Mucosa of stomach (tissue), 1 donor: ENCODE results near the gene ARHGAP21.
"Not testable (repeated sequence)": the region's sequence is repeated elsewhere in the genome, so short reads cannot be mapped to it uniquely, and the experiment has no call there.

Experiments
- H3K27me3 ChIP-seq: one replicate; pipeline ENCODE4 v1.7.0; 2013; ENCODE audit warnings: mild to moderate bottlenecking, low read length; ENCODE audit not compliant: control insufficient read depth, insufficient read depth
- H3K36me3 ChIP-seq: one replicate; pipeline ENCODE4 v1.7.0; 2013; ENCODE audit warnings: low read length; ENCODE audit not compliant: control insufficient read depth, insufficient read depth
- H3K4me1 ChIP-seq: one replicate; pipeline ENCODE4 v1.7.0; 2013; ENCODE audit warnings: mild to moderate bottlenecking, low read length; ENCODE audit not compliant: control insufficient read depth, insufficient read depth
- H3K4me3 ChIP-seq: one replicate; pipeline ENCODE4 v1.7.0; 2013; ENCODE audit warnings: low read length
- H3K9ac ChIP-seq: one replicate; pipeline ENCODE4 v1.7.0; 2013; ENCODE audit warnings: mild to moderate bottlenecking, low read length, moderate library complexity
- H3K9me3 ChIP-seq: one replicate; pipeline ENCODE4 v1.7.0; 2013; ENCODE audit warnings: mild to moderate bottlenecking, low read length, moderate library complexity; ENCODE audit not compliant: control insufficient read depth
- donor health status: Pancreatic carcinoma.

ARHGAP21 gene

GRCh38 chr10:24674892-24675632 is 48.6 kb downstream of the ARHGAP21 start:
- no peaks in the 10 kb centered on the region for H3K9me3 ChIP-seq
- H3K4me3 ChIP-seq, result no peak overlapping the region
- H3K27me3 ChIP-seq, result no peaks in the 10 kb centered on the region
- no peaks in the 10 kb centered on the region for H3K36me3 ChIP-seq
- no peak overlapping the region for H3K9ac ChIP-seq
- H3K4me1 ChIP-seq, result no peaks in the 10 kb centered on the region

- no peaks in the 10 kb centered on the region for H3K36me3 ChIP-seq
- H3K9me3 ChIP-seq, result no peaks in the 10 kb centered on the region
- H3K4me3 ChIP-seq, result no peak overlapping the region
- no peaks in the 10 kb centered on the region for H3K4me1 ChIP-seq
- no peak overlapping the region for H3K9ac ChIP-seq
- no peaks in the 10 kb centered on the region for H3K27me3 ChIP-seq
These were observed 52.6 kb downstream of the ARHGAP21 start for GRCh38 chr10:24670964-24671670.

- Histone ChIP-seq H3K27me3 (no peaks in the 10 kb centered on the region), H3K36me3 (no peaks in the 10 kb centered on the region), H3K4me1 (no peaks in the 10 kb centered on the region)
These were observed 54.3 kb downstream of the ARHGAP21 start for GRCh38 chr10:24669285-24669852.

GRCh38 chr10:24668247-24668646 is 55.4 kb downstream of the ARHGAP21 start:
- no peaks in the 10 kb centered on the region for H3K4me1 ChIP-seq
- no peak overlapping the region for H3K9ac ChIP-seq
- H3K4me3 ChIP-seq, result no peak overlapping the region
- H3K27me3 ChIP-seq, result no peaks in the 10 kb centered on the region
- no peaks in the 10 kb centered on the region for H3K9me3 ChIP-seq
- no peaks in the 10 kb centered on the region for H3K36me3 ChIP-seq

More at GRCh38 chr10:24669285-24669852, 54.3 kb downstream of the ARHGAP21 start:
- H3K4me3 ChIP-seq, result no peak overlapping the region
- no peaks in the 10 kb centered on the region for H3K9me3 ChIP-seq
- no peak overlapping the region for H3K9ac ChIP-seq

GRCh38 chr10:24664991-24665390 is 58.7 kb downstream of the ARHGAP21 start:
- H3K9ac ChIP-seq, result no peak overlapping the region
- H3K27me3 ChIP-seq, result no peaks in the 10 kb centered on the region
- H3K9me3 ChIP-seq, result no peaks in the 10 kb centered on the region
- H3K4me3 ChIP-seq, result no peak overlapping the region
- no peaks in the 10 kb centered on the region for H3K36me3 ChIP-seq
- H3K4me1 ChIP-seq, result no peaks in the 10 kb centered on the region

GRCh38 chr10:24661376-24661775 is 62.3 kb downstream of the ARHGAP21 start:
- Histone ChIP-seq H3K9me3 (no peaks in the 10 kb centered on the region), H3K4me3 (no peak overlapping the region), H3K27me3 (no peaks in the 10 kb centered on the region), H3K4me1 (no peaks in the 10 kb centered on the region), H3K36me3 (no peaks in the 10 kb centered on the region), H3K9ac (no peak overlapping the region)

- H3K4me3 ChIP-seq, H3K36me3 ChIP-seq, H3K27me3 ChIP-seq, H3K9ac ChIP-seq, H3K9me3 ChIP-seq, H3K4me1 ChIP-seq: not testable (repeated sequence)
These were observed 65.4 kb downstream of the ARHGAP21 start for GRCh38 chr10:24658319-24658718.

- H3K27me3 ChIP-seq, H3K4me1 ChIP-seq, H3K9me3 ChIP-seq, H3K4me3 ChIP-seq, H3K36me3 ChIP-seq, H3K9ac ChIP-seq: not testable (repeated sequence)
These were observed 67.4 kb downstream of the ARHGAP21 start for GRCh38 chr10:24656326-24656725.

- H3K9ac ChIP-seq, result no peak overlapping the region
These were observed 71.2 kb downstream of the ARHGAP21 start for GRCh38 chr10:24652381-24652957.

GRCh38 chr10:24651923-24652322 is 71.8 kb downstream of the ARHGAP21 start:
- Histone ChIP-seq H3K9ac (no peak overlapping the region), H3K4me3 (no peak overlapping the region), H3K36me3 (no peaks in the 10 kb centered on the region), H3K27me3 (no peaks in the 10 kb centered on the region), H3K4me1 (no peaks in the 10 kb centered on the region), H3K9me3 (no peaks in the 10 kb centered on the region)

More at GRCh38 chr10:24652381-24652957, 71.2 kb downstream of the ARHGAP21 start:
- Histone ChIP-seq H3K4me1 (no peaks in the 10 kb centered on the region), H3K27me3 (no peaks in the 10 kb centered on the region), H3K9me3 (no peaks in the 10 kb centered on the region), H3K4me3 (no peak overlapping the region), H3K36me3 (no peaks in the 10 kb centered on the region)

GRCh38 chr10:24650669-24651391 is 72.9 kb downstream of the ARHGAP21 start:
- Histone ChIP-seq H3K27me3 (no peaks in the 10 kb centered on the region), H3K4me1 (peaks cover under 1% of the 10 kb centered on the region), H3K9me3 (no peaks in the 10 kb centered on the region), H3K4me3 (no peak overlapping the region), H3K9ac (no peak overlapping the region), H3K36me3 (no peaks in the 10 kb centered on the region)
